GM12872 (cell line): ENCODE results near the gene AASDH.

Experiments
- CTCF ChIP-seq: IDR thresholded peaks from 3 replicates; pipeline ENCODE4 v1.5.1; 2011; ENCODE audit warnings: low read depth, mild to moderate bottlenecking, low read length, moderate library complexity; ENCODE audit not compliant: insufficient read depth

The AASDH gene

GRCh38 chr4:56324011-56324610, 63.2 kb downstream of the AASDH start:
- TF ChIP-seq CTCF = no peak

DNA sequence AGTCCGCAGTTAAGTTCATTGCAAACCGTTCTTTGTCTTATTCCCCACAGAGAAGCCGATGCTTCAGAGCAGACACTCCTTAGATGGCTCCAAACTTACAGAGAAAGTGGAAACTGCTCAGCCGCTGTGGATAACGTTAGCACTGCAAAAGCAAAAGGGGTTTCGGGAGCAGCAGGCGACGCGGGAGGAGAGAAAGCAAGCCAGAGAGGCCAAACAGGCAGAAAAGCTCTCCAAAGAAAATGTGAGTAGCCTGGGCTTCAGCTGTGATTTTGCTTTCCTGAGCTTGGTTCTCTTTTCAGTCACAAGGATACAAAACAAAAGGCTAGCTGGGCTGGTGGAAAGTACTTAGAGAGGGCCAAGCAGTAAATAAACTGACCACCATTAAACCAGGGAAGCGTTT, 64.0 kb downstream of the AASDH start:
- no peak for TF ChIP-seq CTCF

GRCh38 chr4:56321251-56321650, 66.0 kb downstream of the AASDH start:
- no peak for TF ChIP-seq CTCF

GRCh38 chr4:56320293-56320692, 67.0 kb downstream of the AASDH start:
- no peak for TF ChIP-seq CTCF

GRCh38 chr4:56318555-56318954, 68.7 kb downstream of the AASDH start:
- no peak for TF ChIP-seq CTCF

GRCh38 chr4:56317749-56318148, 69.5 kb downstream of the AASDH start:
- no peak for TF ChIP-seq CTCF

GRCh38 chr4:56316011-56316650, 71.2 kb downstream of the AASDH start:
- no peak for TF ChIP-seq CTCF
